ENCODE data around the gene RETREG3. TPM values are rescaled to one million over a fixed set of nuclear protein-coding genes. Genes with fewer than 3 reads are reported as not detected.

The RETREG3 gene
- total and polyA plus RNA-seq, 2 of the 13 experiments (the other 11 are each of a cell fraction or from before 2014, with no cell fraction given) = 47.0 to 55.8 TPM

- no peak for TF ChIP-seq ZNF646 (CRISPR knock-in tag; IDR thresholded peaks at IDR 0.05)
- peak; percentile 78 for TF ChIP-seq ZNF430 (CRISPR knock-in tag; IDR thresholded peaks at IDR 0.05)
- no peak for TF ChIP-seq CBFB (CRISPR knock-in tag; IDR thresholded peaks at IDR 0.05)
- TF ChIP-seq ZNF501 (CRISPR knock-in tag; IDR thresholded peaks at IDR 0.05) = peak; percentile 99
- TF ChIP-seq NKX3-1 (CRISPR knock-in tag; IDR thresholded peaks at IDR 0.05) = peak; percentile 65
- peak; percentile 93 for TF ChIP-seq NFKB2 (CRISPR knock-in tag; IDR thresholded peaks at IDR 0.05; ENCODE audit: borderline replicate concordance)
- TF ChIP-seq MEIS1 (CRISPR knock-in tag; IDR thresholded peaks at IDR 0.05; ENCODE audit: borderline replicate concordance) = no peak
- no peak for TF ChIP-seq MBNL3 (CRISPR knock-in tag; conservative IDR thresholded peaks at IDR 0.05)
- peak; percentile 31 for TF ChIP-seq HOXD1 (CRISPR knock-in tag; IDR thresholded peaks at IDR 0.05)
- no peak for TF ChIP-seq ATAD3A (CRISPR knock-in tag; IDR thresholded peaks at IDR 0.05)
- TF ChIP-seq ZBTB44 (CRISPR knock-in tag; IDR thresholded peaks at IDR 0.05) = peak; percentile 19
- TF ChIP-seq RERE (CRISPR knock-in tag; IDR thresholded peaks at IDR 0.05; ENCODE audit: low read depth) = 0 out of 2 replicates have a peak, but pooled peaks have one; percentile 24
- no peak for TF ChIP-seq TSC22D2 (CRISPR knock-in tag; IDR thresholded peaks at IDR 0.05; ENCODE audit: borderline replicate concordance)
- TF ChIP-seq IRF1 (CRISPR knock-in tag; IDR thresholded peaks at IDR 0.05; ENCODE audit: low read depth) = no peak
- TF ChIP-seq ZSCAN31 (CRISPR knock-in tag; IDR thresholded peaks at IDR 0.05; ENCODE audit: low read depth) = no peak; the same call in 1 of the 2 replicates
Observed at GRCh38 chr17:42609182-42609813, at the start of gene RETREG3, which contains the start of gene TUBG1 (continued).

Data from HepG2 (cell line).